Activated T-helper 17 cell treated with anti-CD3 and anti-CD28 coated beads, Interleukin-2, amount 50 U/mL, for 72 hours (primary cell): ENCODE results near the gene KLHL42. TPM values are rescaled to one million over a fixed set of nuclear protein-coding genes. Genes with fewer than 3 reads are reported as not detected.
A peak's percentile ranks its signal among the peaks of the same experiment; 100 is the strongest.

ENCODE experiments used
- ATAC-seq: fragments of 150-1000 bp; cut with Tn5 transposase; replicated peaks from 2 replicates; pipeline ENCODE4 v1.10.0; 2021; ENCODE audit warnings: mild to moderate bottlenecking, moderate library complexity
- H3K27ac Mint-ChIP-seq: one replicate; pipeline ENCODE4 v1.8.0; 2022; ENCODE audit warnings: mixed read lengths
- H3K27me3 Mint-ChIP-seq: one replicate; pipeline ENCODE4 v1.8.0; 2022; ENCODE audit warnings: mixed read lengths
- H3K36me3 Mint-ChIP-seq: one replicate; pipeline ENCODE4 v1.8.0; 2022; ENCODE audit warnings: low read depth, mild to moderate bottlenecking, mixed read lengths
- H3K4me1 Mint-ChIP-seq: one replicate; pipeline ENCODE4 v1.8.0; 2022; ENCODE audit warnings: mixed read lengths
- H3K4me3 Mint-ChIP-seq: one replicate; pipeline ENCODE4 v1.8.0; 2022; ENCODE audit warnings: mild to moderate bottlenecking, mixed read lengths
- H3K9me3 Mint-ChIP-seq: one replicate; pipeline ENCODE4 v1.8.0; 2022; ENCODE audit warnings: mixed read lengths
- total RNA-seq, 2 donors: library from RNA; stranded (reverse); gene quantifications; one replicate each; pipeline ENCODE4 v1.2.3, GENCODE V29; 2022

The KLHL42 gene
- total RNA-seq, 2 donors from 2014 or later = 9.6 to 12.2 TPM

- Mint-ChIP-seq H3K4me1 (peaks cover 11% of the 10 kb centered on the region), H3K4me3 (no peak overlapping the region), H3K27me3 (no peaks in the 10 kb centered on the region), H3K27ac (no peak overlapping the region), H3K9me3 (no peaks in the 10 kb centered on the region), H3K36me3 (peaks cover 6% of the 10 kb centered on the region)
- no peak for ATAC-seq
Observed at GRCh38 chr12:27818401-27818918, 38.4 kb downstream of the KLHL42 start.

GRCh38 chr12:27820564-27820963 lies 40.5 kb downstream of the KLHL42 start:
- Mint-ChIP-seq H3K4me1 (peaks cover 25% of the 10 kb centered on the region), H3K36me3 (peaks cover 6% of the 10 kb centered on the region), H3K9me3 (no peaks in the 10 kb centered on the region), H3K27me3 (peaks cover 3% of the 10 kb centered on the region), H3K4me3 (no peak overlapping the region), H3K27ac (no peak overlapping the region)
- ATAC-seq = no peak

GRCh38 chr12:27821259-27821973 lies 41.4 kb downstream of the KLHL42 start:
- peak overlapping the region; percentile 55 for H3K4me3 Mint-ChIP-seq
- no peak for ATAC-seq
- peaks cover 6% of the 10 kb centered on the region for H3K36me3 Mint-ChIP-seq
- H3K4me1 Mint-ChIP-seq = peaks cover 29% of the 10 kb centered on the region
- no peaks in the 10 kb centered on the region for H3K9me3 Mint-ChIP-seq
- peaks cover 3% of the 10 kb centered on the region for H3K27me3 Mint-ChIP-seq
- H3K27ac Mint-ChIP-seq = peak overlapping the region; percentile 93

GRCh38 chr12:27822076-27822712 lies 42.2 kb downstream of the KLHL42 start:
- Mint-ChIP-seq H3K4me3 (peak overlapping the region; percentile 55), H3K27me3 (peaks cover 3% of the 10 kb centered on the region), H3K4me1 (peaks cover 29% of the 10 kb centered on the region), H3K9me3 (no peaks in the 10 kb centered on the region), H3K27ac (peak overlapping the region; percentile 93), H3K36me3 (peaks cover 6% of the 10 kb centered on the region)
- peak; percentile 92 for ATAC-seq

- Mint-ChIP-seq H3K27me3 (peaks cover 3% of the 10 kb centered on the region), H3K36me3 (peaks cover 6% of the 10 kb centered on the region), H3K4me3 (peak overlapping the region; percentile 55), H3K4me1 (peaks cover 29% of the 10 kb centered on the region), H3K27ac (peak overlapping the region; percentile 93), H3K9me3 (no peaks in the 10 kb centered on the region)
- ATAC-seq = no peak
Observed at GRCh38 chr12:27823038-27823437, 43.0 kb downstream of the KLHL42 start.

GRCh38 chr12:27824126-27824842 lies 44.3 kb downstream of the KLHL42 start:
- Mint-ChIP-seq H3K27ac (peak overlapping the region; percentile 91), H3K36me3 (peaks cover 6% of the 10 kb centered on the region), H3K27me3 (peaks cover 3% of the 10 kb centered on the region), H3K4me3 (peak overlapping the region; percentile 43), H3K4me1 (peaks cover 29% of the 10 kb centered on the region), H3K9me3 (no peaks in the 10 kb centered on the region)
- peak; percentile 15 for ATAC-seq

GRCh38 chr12:27826076-27826475 lies 46.0 kb downstream of the KLHL42 start:
- ATAC-seq = no peak
- peaks cover 29% of the 10 kb centered on the region for H3K4me1 Mint-ChIP-seq
- no peak overlapping the region for H3K4me3 Mint-ChIP-seq
- no peaks in the 10 kb centered on the region for H3K9me3 Mint-ChIP-seq
- H3K27ac Mint-ChIP-seq = no peak overlapping the region
- H3K36me3 Mint-ChIP-seq = peaks cover 6% of the 10 kb centered on the region
- H3K27me3 Mint-ChIP-seq = peaks cover 3% of the 10 kb centered on the region

GRCh38 chr12:27828196-27828595 lies 48.2 kb downstream of the KLHL42 start:
- Mint-ChIP-seq H3K36me3 (no peaks in the 10 kb centered on the region), H3K4me3 (no peak overlapping the region), H3K4me1 (peaks cover 19% of the 10 kb centered on the region), H3K9me3 (no peaks in the 10 kb centered on the region), H3K27me3 (peaks cover 6% of the 10 kb centered on the region), H3K27ac (no peak overlapping the region)
- no peak for ATAC-seq

GRCh38 chr12:27838543-27839185 lies 58.6 kb downstream of the KLHL42 start:
- Mint-ChIP-seq H3K9me3 (no peaks in the 10 kb centered on the region), H3K27ac (no peak overlapping the region), H3K27me3 (no peaks in the 10 kb centered on the region), H3K4me1 (no peaks in the 10 kb centered on the region), H3K4me3 (no peak overlapping the region), H3K36me3 (no peaks in the 10 kb centered on the region)
- no peak for ATAC-seq

GRCh38 chr12:27840229-27840999 lies 60.4 kb downstream of the KLHL42 start:
- H3K9me3 Mint-ChIP-seq = no peaks in the 10 kb centered on the region

GRCh38 chr12:27841392-27841882 lies 61.4 kb downstream of the KLHL42 start:
- Mint-ChIP-seq H3K27me3 (no peaks in the 10 kb centered on the region), H3K9me3 (no peaks in the 10 kb centered on the region), H3K27ac (no peak overlapping the region), H3K36me3 (no peaks in the 10 kb centered on the region), H3K4me1 (no peaks in the 10 kb centered on the region), H3K4me3 (no peak overlapping the region)
- no peak for ATAC-seq

More at GRCh38 chr12:27840229-27840999, 60.4 kb downstream of the KLHL42 start:
- no peaks in the 10 kb centered on the region for H3K4me1 Mint-ChIP-seq
- H3K27me3 Mint-ChIP-seq = no peaks in the 10 kb centered on the region
- H3K27ac Mint-ChIP-seq = no peak overlapping the region
- H3K4me3 Mint-ChIP-seq = no peak overlapping the region
- ATAC-seq = no peak
- H3K36me3 Mint-ChIP-seq = no peaks in the 10 kb centered on the region

GRCh38 chr12:27843714-27844245 lies 63.7 kb downstream of the KLHL42 start:
- ATAC-seq = no peak
- Mint-ChIP-seq H3K27me3 (no peaks in the 10 kb centered on the region), H3K36me3 (no peaks in the 10 kb centered on the region), H3K27ac (no peak overlapping the region), H3K4me1 (no peaks in the 10 kb centered on the region), H3K4me3 (no peak overlapping the region), H3K9me3 (no peaks in the 10 kb centered on the region)

GRCh38 chr12:27844366-27845090 lies 64.5 kb downstream of the KLHL42 start:
- no peaks in the 10 kb centered on the region for H3K4me1 Mint-ChIP-seq
- ATAC-seq = no peak
- no peak overlapping the region for H3K27ac Mint-ChIP-seq
- H3K27me3 Mint-ChIP-seq = peaks cover 3% of the 10 kb centered on the region
- H3K36me3 Mint-ChIP-seq = no peaks in the 10 kb centered on the region
- H3K4me3 Mint-ChIP-seq = no peak overlapping the region
- H3K9me3 Mint-ChIP-seq = no peaks in the 10 kb centered on the region
